Cardiac muscle cell (in vitro differentiated cells and primary cell): ENCODE measurements around the gene SAMD4A. TPM values are rescaled to one million over a fixed set of nuclear protein-coding genes. Genes with fewer than 3 reads are reported as not detected.
"Not testable (repeated sequence)": the region's sequence is repeated elsewhere in the genome, so short reads cannot be mapped to it uniquely, and the experiment has no call there.

Experiments
- DNase-seq, 2 donors: peaks; one replicate each; pipeline versions ENCODE4 v3.0.0 to v3.0.0-alpha.2; 2010 to 2017; ENCODE audit warnings: low read depth in 1 of 2, low spot score in 1 of 2
- H3K27ac ChIP-seq: fragments of 200-600 bp; sonication (generic); 2 replicates; pipeline ENCODE4 v1.5.1; 2016
- H3K27me3 ChIP-seq: fragments of 200-600 bp; sonication (generic); 2 replicates; pipeline ENCODE4 v1.6.0; 2016; ENCODE audit warnings: control low read depth
- H3K36me3 ChIP-seq: fragments of 200-600 bp; sonication (generic); 2 replicates; pipeline ENCODE4 v1.5.1; 2016; ENCODE audit warnings: control low read depth
- H3K4me1 ChIP-seq: fragments of 200-600 bp; sonication (generic); 2 replicates; pipeline ENCODE4 v1.8.1; 2017; ENCODE audit warnings: low read depth, mild to moderate bottlenecking, mixed run types
- H3K4me3 ChIP-seq: fragments of 200-600 bp; sonication (generic); 2 replicates; pipeline ENCODE4 v1.5.1; 2016; ENCODE audit warnings: mild to moderate bottlenecking
- H3K9me3 ChIP-seq: fragments of 200-600 bp; sonication (generic); 2 replicates; pipeline ENCODE4 v1.5.1; 2017; ENCODE audit warnings: low read depth, mild to moderate bottlenecking, control low read depth
- polyA plus RNA-seq: library from polyadenylated mRNA; unstranded; fragments of >200 nt; fragmentation: Nextera tagmentation; extraction: Ambion mirVana; gene quantifications from 2 replicates; pipeline ENCODE4 v1.2.1, GENCODE V29; 2016
- total RNA-seq: library from RNA; depleted of rRNA; stranded (reverse); fragments of >200 nt; gene quantifications from 2 replicates; pipeline ENCODE4 v1.2.3, GENCODE V29; 2016
- TF ChIP-seq, protein P1 (sequence below): IDR thresholded peaks from 2 replicates; pipeline ENCODE4 v1.5.1; 2012; ENCODE audit warnings: low read depth, mild to moderate bottlenecking, low read length

Gene SAMD4A
- total and polyA plus RNA-seq, 2 experiments from 2014 or later: 14.4 to 60.4 TPM

DNA sequence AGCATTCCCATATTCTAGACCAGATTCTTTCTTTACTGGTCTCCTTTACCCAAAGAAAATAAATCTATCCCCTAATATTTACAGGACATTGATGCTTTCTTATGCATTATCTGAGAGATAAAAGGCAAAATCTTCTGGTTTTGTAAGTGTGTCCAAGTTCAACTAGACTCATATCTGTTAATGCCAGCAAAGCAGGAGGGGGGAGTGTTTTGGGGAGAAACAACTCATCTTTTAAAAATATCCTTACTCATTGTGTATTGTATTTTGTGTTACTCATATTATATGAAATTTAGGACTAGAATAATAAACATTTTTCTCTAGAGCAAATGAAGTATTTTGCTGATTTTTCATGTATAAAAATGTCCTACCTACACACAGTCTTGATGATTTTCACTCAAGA lies 54.8 kb downstream of the SAMD4A start:
- Histone ChIP-seq H3K27me3 (no peaks in the 10 kb centered on the region), H3K27ac (no peak overlapping the region), H3K4me3 (no peak overlapping the region), H3K4me1 (peaks cover 23% of the 10 kb centered on the region), H3K9me3 (no peaks in the 10 kb centered on the region), H3K36me3 (no peaks in the 10 kb centered on the region)
- DNase-seq: no peak
- TF ChIP-seq, protein P1, sequence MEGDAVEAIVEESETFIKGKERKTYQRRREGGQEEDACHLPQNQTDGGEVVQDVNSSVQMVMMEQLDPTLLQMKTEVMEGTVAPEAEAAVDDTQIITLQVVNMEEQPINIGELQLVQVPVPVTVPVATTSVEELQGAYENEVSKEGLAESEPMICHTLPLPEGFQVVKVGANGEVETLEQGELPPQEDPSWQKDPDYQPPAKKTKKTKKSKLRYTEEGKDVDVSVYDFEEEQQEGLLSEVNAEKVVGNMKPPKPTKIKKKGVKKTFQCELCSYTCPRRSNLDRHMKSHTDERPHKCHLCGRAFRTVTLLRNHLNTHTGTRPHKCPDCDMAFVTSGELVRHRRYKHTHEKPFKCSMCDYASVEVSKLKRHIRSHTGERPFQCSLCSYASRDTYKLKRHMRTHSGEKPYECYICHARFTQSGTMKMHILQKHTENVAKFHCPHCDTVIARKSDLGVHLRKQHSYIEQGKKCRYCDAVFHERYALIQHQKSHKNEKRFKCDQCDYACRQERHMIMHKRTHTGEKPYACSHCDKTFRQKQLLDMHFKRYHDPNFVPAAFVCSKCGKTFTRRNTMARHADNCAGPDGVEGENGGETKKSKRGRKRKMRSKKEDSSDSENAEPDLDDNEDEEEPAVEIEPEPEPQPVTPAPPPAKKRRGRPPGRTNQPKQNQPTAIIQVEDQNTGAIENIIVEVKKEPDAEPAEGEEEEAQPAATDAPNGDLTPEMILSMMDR: no peak

DNA sequence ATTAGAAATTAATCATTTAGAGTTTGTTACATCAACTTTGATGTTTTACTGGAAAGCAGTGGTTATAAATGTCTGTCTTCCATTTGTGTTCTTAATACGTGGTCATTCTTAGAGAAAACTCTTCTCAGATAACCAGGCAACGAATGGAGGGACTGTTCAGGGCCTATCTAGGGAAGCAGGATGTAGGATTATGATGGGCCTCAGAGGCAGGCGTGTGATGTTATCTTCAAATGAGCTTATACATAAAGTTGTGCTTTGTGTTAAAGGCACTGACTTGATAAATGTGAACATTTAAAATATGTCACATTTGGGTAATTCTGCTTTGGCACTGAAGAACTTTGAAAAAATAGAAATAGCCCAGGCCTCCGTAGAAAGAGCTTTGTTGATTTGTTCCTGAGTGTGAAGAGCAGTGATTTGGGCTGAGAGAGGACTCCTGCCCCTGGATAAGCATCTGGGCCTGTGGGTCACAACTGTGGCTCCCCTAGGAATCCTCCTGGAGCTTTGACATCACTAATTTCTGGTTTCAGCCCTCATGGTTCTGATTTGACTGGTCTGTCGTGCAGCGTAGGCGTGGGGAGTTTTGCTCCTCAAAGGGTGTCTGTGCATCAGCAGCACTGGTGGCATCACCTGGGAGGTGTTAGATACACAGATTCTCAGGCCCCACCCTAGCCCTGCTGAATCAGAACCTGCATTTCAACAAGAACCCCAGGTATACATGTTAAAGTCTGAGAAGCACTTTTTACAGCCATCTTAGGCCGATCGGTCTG lies 55.4 kb downstream of the SAMD4A start:
- Histone ChIP-seq H3K4me1 (peaks cover 30% of the 10 kb centered on the region), H3K36me3 (no peaks in the 10 kb centered on the region), H3K9me3 (no peaks in the 10 kb centered on the region), H3K27ac (no peak overlapping the region), H3K27me3 (no peaks in the 10 kb centered on the region), H3K4me3 (no peak overlapping the region)
- peak in 1 of 2 donors; percentile 25 for DNase-seq
- TF ChIP-seq, protein P1: no peak

DNA sequence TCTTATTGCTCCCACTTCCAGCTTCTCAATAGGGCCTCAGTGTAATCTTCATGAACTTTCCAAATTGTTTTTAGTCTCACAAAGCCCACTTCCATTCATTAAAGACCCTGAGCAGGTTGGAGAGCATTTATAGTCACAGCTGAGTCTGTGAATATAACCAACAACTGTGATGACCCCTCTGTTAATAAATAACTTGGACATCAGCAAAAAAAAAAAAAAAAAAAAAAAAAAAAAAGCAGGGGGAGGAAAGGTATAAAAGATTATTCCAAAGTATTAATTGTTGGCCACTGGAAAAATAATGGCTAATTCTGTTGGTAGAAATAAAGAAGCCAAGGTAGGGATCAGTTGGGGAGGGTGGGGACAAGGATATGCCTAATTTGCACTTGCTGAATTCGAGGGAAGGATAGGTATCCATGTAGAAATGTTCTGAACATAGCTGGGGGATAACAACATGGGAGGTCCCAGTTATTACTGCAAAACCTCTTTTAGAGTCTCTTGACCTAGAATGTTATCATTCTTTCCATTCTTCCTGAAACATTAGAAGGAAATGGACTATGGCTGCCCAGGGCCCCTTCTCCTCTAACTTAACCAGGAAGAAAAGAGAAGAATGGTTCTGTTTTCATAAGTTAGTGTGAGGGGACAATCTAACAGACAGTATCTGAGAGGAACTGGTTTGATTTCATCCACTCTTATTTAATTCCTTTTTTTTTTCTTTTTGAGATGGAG lies 56.5 kb downstream of the SAMD4A start:
- no peak for DNase-seq
- no peaks in the 10 kb centered on the region for H3K27me3 ChIP-seq
- no peaks in the 10 kb centered on the region for H3K9me3 ChIP-seq
- no peak overlapping the region for H3K27ac ChIP-seq
- H3K4me3 ChIP-seq: no peak overlapping the region
- peaks cover 40% of the 10 kb centered on the region for H3K4me1 ChIP-seq
- TF ChIP-seq, protein P1: no peak
- H3K36me3 ChIP-seq: no peaks in the 10 kb centered on the region

DNA sequence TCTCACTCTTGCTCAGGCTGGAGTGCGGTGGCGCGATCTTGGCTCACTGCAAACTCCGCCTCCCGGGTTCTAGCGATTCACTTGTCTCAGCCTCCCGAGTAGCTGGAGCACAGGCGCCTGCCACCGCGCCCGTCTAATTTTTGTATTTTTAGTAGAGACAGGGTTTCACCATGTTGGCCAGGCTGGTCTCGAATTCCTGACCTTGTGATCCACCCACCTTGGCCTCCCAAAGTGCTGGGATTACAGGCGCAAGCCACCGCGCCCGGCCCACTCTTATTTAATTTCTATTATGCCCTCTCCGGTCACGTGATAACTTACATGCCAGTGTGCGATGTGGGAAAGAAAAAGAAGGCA lies 57.1 kb downstream of the SAMD4A start:
- not testable (repeated sequence) for DNase-seq, H3K9me3 ChIP-seq, H3K36me3 ChIP-seq, H3K27me3 ChIP-seq, H3K4me3 ChIP-seq, H3K27ac ChIP-seq
- H3K4me1 ChIP-seq: peaks cover 45% of the 10 kb centered on the region

DNA sequence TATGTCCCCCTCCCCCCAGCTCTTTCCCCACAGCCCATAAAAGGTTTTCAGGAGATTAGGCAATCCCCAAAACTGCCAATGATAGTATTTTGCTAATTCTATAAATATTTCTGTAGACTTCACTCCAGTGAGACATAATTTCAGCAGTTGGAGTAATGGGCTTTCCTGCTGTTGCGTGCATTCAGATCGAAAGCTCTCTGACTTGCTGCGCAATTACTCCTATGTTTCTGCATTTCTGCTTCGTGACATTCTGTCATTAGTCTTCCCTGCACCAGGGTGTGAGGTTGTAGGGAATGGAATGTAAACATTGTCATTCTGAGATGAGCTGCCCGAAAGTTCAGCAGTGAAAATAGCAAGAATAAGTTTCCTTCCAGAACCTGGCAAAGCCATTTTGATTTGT lies 58.2 kb downstream of the SAMD4A start:
- Histone ChIP-seq H3K36me3 (no peaks in the 10 kb centered on the region), H3K27ac (peak overlapping the region; percentile 61), H3K9me3 (no peaks in the 10 kb centered on the region), H3K27me3 (no peaks in the 10 kb centered on the region), H3K4me3 (no peak overlapping the region), H3K4me1 (peaks cover 49% of the 10 kb centered on the region)
- TF ChIP-seq, protein P1: no peak
- DNase-seq: peak in 1 of 2 donors; percentile 30

DNA sequence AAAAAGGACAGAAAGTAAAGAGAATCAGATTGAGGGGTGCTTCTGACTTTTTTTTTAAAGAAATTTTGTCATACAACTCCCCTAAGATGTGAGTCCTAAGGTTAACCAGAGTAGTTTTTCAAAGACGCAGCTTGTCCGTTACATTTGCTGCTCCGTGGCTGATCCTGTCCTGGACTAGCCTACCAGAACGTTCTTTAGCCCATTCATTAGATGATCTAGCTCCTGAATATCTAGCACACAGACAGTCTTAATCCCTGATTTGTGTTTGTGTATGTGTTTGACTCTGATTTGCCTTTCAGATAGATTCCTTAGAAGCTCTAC lies 60.3 kb downstream of the SAMD4A start:
- Histone ChIP-seq H3K27ac (peak overlapping the region; percentile 86), H3K4me3 (no peak overlapping the region), H3K36me3 (no peaks in the 10 kb centered on the region), H3K27me3 (no peaks in the 10 kb centered on the region), H3K4me1 (peaks cover 49% of the 10 kb centered on the region), H3K9me3 (no peaks in the 10 kb centered on the region)
- DNase-seq: no peak
- TF ChIP-seq, protein P1: no peak
